GM21786 (cell line): ENCODE results near the gene CDHR2.
"Not testable (repeated sequence)": the region's sequence is repeated elsewhere in the genome, so short reads cannot be mapped to it uniquely, and the experiment has no call there.

ENCODE experiments used
- ATAC-seq: cut with Tn5 transposase; IDR thresholded peaks from one replicate; pipeline ENCODE4 v1.9.1; 2021; ENCODE audit not compliant: unreplicated experiment

The CDHR2 gene

GRCh38 chr5:176541338-176542134 is 7.6 kb upstream of the CDHR2 start:
- no peak for ATAC-seq

GRCh38 chr5:176542135-176542595 is 7.0 kb upstream of the CDHR2 start:
- no peak for ATAC-seq

GRCh38 chr5:176542596-176543427 is 6.3 kb upstream of the CDHR2 start:
- peak; percentile 36 for ATAC-seq

- peak; percentile 57 for ATAC-seq
Measured at GRCh38 chr5:176543428-176544182, 5.5 kb upstream of the CDHR2 start.

GRCh38 chr5:176545388-176545736 is 3.8 kb upstream of the CDHR2 start:
- no peak for ATAC-seq

- ATAC-seq: no peak
Measured at GRCh38 chr5:176545737-176546509, 3.2 kb upstream of the CDHR2 start.

GRCh38 chr5:176547802-176548201 is 1.3 kb upstream of the CDHR2 start:
- ATAC-seq: no peak

- ATAC-seq: no peak
Measured at GRCh38 chr5:176549871-176550270, 729 bp downstream of the CDHR2 start.

GRCh38 chr5:176550275-176550831 is 1.2 kb downstream of the CDHR2 start:
- no peak for ATAC-seq

- ATAC-seq: not testable (repeated sequence)
Measured at GRCh38 chr5:176550937-176551336, 1.8 kb downstream of the CDHR2 start.

GRCh38 chr5:176552332-176552869 is 3.3 kb downstream of the CDHR2 start:
- no peak for ATAC-seq

- ATAC-seq: no peak
Measured at GRCh38 chr5:176553260-176554085, 4.3 kb downstream of the CDHR2 start.

GRCh38 chr5:176557846-176558245 is 8.7 kb downstream of the CDHR2 start:
- ATAC-seq: no peak

- no peak for ATAC-seq
Measured at GRCh38 chr5:176559683-176560082, 10.5 kb downstream of the CDHR2 start.

GRCh38 chr5:176560364-176560763 is 11.2 kb downstream of the CDHR2 start:
- no peak for ATAC-seq

- ATAC-seq: no peak
Measured at GRCh38 chr5:176561259-176561658, 12.1 kb downstream of the CDHR2 start.

GRCh38 chr5:176562189-176562588 is 13.0 kb downstream of the CDHR2 start:
- no peak for ATAC-seq

- ATAC-seq: no peak
Measured at GRCh38 chr5:176564002-176564401, 14.9 kb downstream of the CDHR2 start.

- ATAC-seq: no peak
Measured at GRCh38 chr5:176565760-176566288, 16.7 kb downstream of the CDHR2 start.
